HCT116 (cell line): ENCODE data around the gene OR52E4. TPM values are rescaled to one million over a fixed set of nuclear protein-coding genes. Genes with fewer than 3 reads are reported as not detected.

ENCODE experiments used
- ATAC-seq: fragments of 200-7000 bp; cut with Tn5 transposase; 2 replicates; pipeline ENCODE4 v1.9.1; 2020; ENCODE audit warnings: mild to moderate bottlenecking, moderate library complexity
- BruUV-seq: library from RNA; stranded (reverse); fragments of 400-500 nt; replicated peaks from 2 replicates; lab custom pipeline; 2021; lab: Mats Ljungman, UMichigan
- CTCF ChIA-PET: fragments of 300-600 bp; sonication (Branson Sonifier 250); formaldehyde crosslinking; loops from one replicate; lab custom pipeline; 2021; ENCODE audit warnings: antibody characterized with exemption; lab: Charles Lee
- POLR2A ChIA-PET: fragments of 300-600, 350-600 bp; sonication (Branson Sonifier 250); formaldehyde crosslinking; loops from one replicate; lab custom pipeline; 2021; ENCODE audit warnings: antibody characterized with exemption; lab: Charles Lee
- RAD21 ChIA-PET, 2 experiments: fragments of 300-600 bp; sonication (Branson Sonifier 250); formaldehyde crosslinking; loops; one replicate each; lab custom pipeline; 2023; ENCODE audit warnings: low total read pairs in 2 of 2; ENCODE audit not compliant: uncharacterized antibody in 2 of 2, unreplicated experiment in 2 of 2, low non-redundant PET in 1 of 2; lab: Charles Lee
- DNase-seq: peaks from one replicate; pipeline ENCODE4 v3.0.0-alpha.2; 2010; ENCODE audit warnings: low read depth, low spot score
- H2AFZ ChIP-seq: fragments of 200-600 bp; shearing (Covaris generic), sonication (generic); 2 replicates; pipeline ENCODE4 v1.6.1; 2017; ENCODE audit warnings: low read depth, mixed run types, mixed read lengths, antibody characterized with exemption, low read length; ENCODE audit not compliant: poor library complexity, severe bottlenecking
- H3K27ac ChIP-seq: 2 replicates; pipeline ENCODE4 v1.5.1; 2012; ENCODE audit warnings: low read depth, low read length
- H3K27me3 ChIP-seq: fragments of 200-600 bp; sonication (generic); 2 replicates; pipeline ENCODE4 v1.6.1; 2016; ENCODE audit warnings: mixed run types, low read length, mixed read lengths; ENCODE audit not compliant: insufficient read depth
- H3K36me3 ChIP-seq, 2 experiments: fragments of 200-500 bp in 1 of 2; fragments of 200-600 bp in 1 of 2; sonication (Bioruptor generic) in 1 of 2; sonication (generic) in 1 of 2; 2 replicates each; pipeline versions ENCODE4 v1.5.1 to v1.6.1; 2014 to 2016; ENCODE audit warnings: low read length in 2 of 2, inconsistent platforms in 1 of 2, mixed read lengths in 1 of 2, mixed run types in 1 of 2; ENCODE audit not compliant: insufficient read depth in 2 of 2, control insufficient read depth in 1 of 2
- H3K4me1 ChIP-seq, 2 experiments: fragments of 200-600 bp in 1 of 2; sonication (generic) in 1 of 2; 2 replicates each; pipeline versions ENCODE4 v1.5.1 to v1.6.1; 2012 to 2017; ENCODE audit warnings: low read length in 2 of 2, inconsistent platforms in 1 of 2, mild to moderate bottlenecking in 1 of 2, mixed read lengths in 1 of 2, mixed run types in 1 of 2, moderate library complexity in 1 of 2; ENCODE audit not compliant: insufficient read depth in 2 of 2, control insufficient read depth in 1 of 2
- H3K4me2 ChIP-seq: fragments of 200-600 bp; sonication (generic); 2 replicates; pipeline ENCODE4 v1.6.1; 2017; ENCODE audit warnings: mixed run types, low read length, mixed read lengths
- H3K4me3 ChIP-seq, 2 experiments: fragments of 200-600 bp in 1 of 2; sonication (generic) in 1 of 2; replicated peaks in 1 of 2; 2 replicates each; pipeline ENCODE4 v1.5.1; 2011 to 2016; ENCODE audit warnings: low read length in 2 of 2, control low read depth in 1 of 2, low read depth in 1 of 2, mild to moderate bottlenecking in 1 of 2, mixed read lengths in 1 of 2, mixed run types in 1 of 2
- H3K79me2 ChIP-seq: fragments of 200-600 bp; sonication (generic); 2 replicates; pipeline ENCODE4 v1.6.1; 2017; ENCODE audit warnings: mild to moderate bottlenecking, mixed run types, low read length, moderate library complexity, mixed read lengths; ENCODE audit not compliant: insufficient read depth
- H3K9ac ChIP-seq: fragments of 200-600 bp; sonication (generic); 2 replicates; pipeline ENCODE4 v1.6.1; 2016; ENCODE audit warnings: low read length, mixed read lengths
- H3K9me2 ChIP-seq: fragments of 200-600 bp; sonication (generic), shearing (Covaris generic); 2 replicates; pipeline ENCODE4 v1.6.1; 2017; ENCODE audit warnings: mixed run types, mild to moderate bottlenecking, moderate library complexity; ENCODE audit not compliant: insufficient read depth
- H3K9me3 ChIP-seq, 2 experiments: fragments of 200-500 bp in 1 of 2; fragments of 200-600 bp in 1 of 2; sonication (Bioruptor generic) in 1 of 2; sonication (generic) in 1 of 2; 2 replicates each; pipeline ENCODE4 v1.6.1; 2014 to 2017; ENCODE audit warnings: low read length in 2 of 2, mixed read lengths in 2 of 2, inconsistent platforms in 1 of 2, low read depth in 1 of 2, mild to moderate bottlenecking in 1 of 2, mixed run types in 1 of 2, moderate library complexity in 1 of 2; ENCODE audit not compliant: control insufficient read depth in 1 of 2, insufficient read depth in 1 of 2
- H4K20me1 ChIP-seq: fragments of 200-600 bp; sonication (generic), shearing (Covaris generic); 2 replicates; pipeline ENCODE4 v1.6.1; 2017; ENCODE audit warnings: mixed run types, mild to moderate bottlenecking, moderate library complexity; ENCODE audit not compliant: insufficient read depth
- CBX3 ChIP-seq: IDR thresholded peaks from 2 replicates; pipeline ENCODE4 v1.6.1; 2012; ENCODE audit warnings: low read depth
- CEBPB ChIP-seq: IDR thresholded peaks from 2 replicates; pipeline ENCODE4 v1.6.1; 2012; ENCODE audit warnings: low read depth
- CTCF ChIP-seq, 3 experiments: fragments of 200-600 bp in 1 of 3; sonication (generic) in 1 of 3; IDR thresholded peaks in 2 of 3; conservative IDR thresholded peaks in 1 of 3; 2 replicates each; pipeline ENCODE4 v1.5.1; 2012 to 2017; ENCODE audit warnings: low read depth in 2 of 3, low read length in 2 of 3, antibody characterized with exemption in 1 of 3, borderline replicate concordance in 1 of 3, control low read depth in 1 of 3, mild to moderate bottlenecking in 1 of 3, mixed read lengths in 1 of 3, mixed run types in 1 of 3, moderate library complexity in 1 of 3; ENCODE audit not compliant: insufficient read depth in 1 of 3
- EGR1 ChIP-seq: IDR thresholded peaks from 2 replicates; pipeline ENCODE4 v1.6.1; 2012; ENCODE audit warnings: low read depth
- ELF1 ChIP-seq: IDR thresholded peaks from 2 replicates; pipeline ENCODE4 v1.6.1; 2012; ENCODE audit warnings: low read depth, borderline replicate concordance
- EZH2phosphoT487 ChIP-seq: fragments of 200-600 bp; IDR thresholded peaks from 2 replicates; pipeline ENCODE4 v1.6.1; 2018; ENCODE audit warnings: antibody characterized with exemption, borderline replicate concordance
- FOSL1 ChIP-seq: IDR thresholded peaks from 2 replicates; pipeline ENCODE4 v1.6.1; 2012; ENCODE audit warnings: low read depth
- JUND ChIP-seq: IDR thresholded peaks from 2 replicates; pipeline ENCODE4 v1.6.1; 2012
- POLR2AphosphoS5 ChIP-seq: IDR thresholded peaks from 2 replicates; pipeline ENCODE4 v1.6.1; 2011; ENCODE audit warnings: mild to moderate bottlenecking, low read depth, low read length, moderate library complexity
- SIN3A ChIP-seq: IDR thresholded peaks from 2 replicates; pipeline ENCODE4 v1.6.1; 2012; ENCODE audit warnings: low read depth
- SP1 ChIP-seq: IDR thresholded peaks from 2 replicates; pipeline ENCODE4 v1.6.1; 2012; ENCODE audit warnings: low read depth
- SRF ChIP-seq: IDR thresholded peaks from 2 replicates; pipeline ENCODE4 v1.6.1; 2012; ENCODE audit warnings: low read depth
- TCF7L2 ChIP-seq: IDR thresholded peaks from 2 replicates; pipeline ENCODE4 v1.7.0; 2011; ENCODE audit warnings: borderline replicate concordance, inconsistent platforms; ENCODE audit not compliant: insufficient read depth, insufficient read length; ENCODE audit errors: extremely low read depth
- ZBTB33 ChIP-seq: IDR thresholded peaks from 2 replicates; pipeline ENCODE4 v1.6.1; 2011; ENCODE audit warnings: mild to moderate bottlenecking, low read length, moderate library complexity; ENCODE audit not compliant: insufficient replicate concordance; ENCODE audit errors: extremely low read depth
- ZFX ChIP-seq: fragments of 450-650 bp; IDR thresholded peaks from 2 replicates; pipeline ENCODE4 v1.6.1; 2017
- ZNF274 ChIP-seq: fragments of 200-500 bp; sonication (Bioruptor generic); IDR thresholded peaks from 2 replicates; pipeline ENCODE4 v1.6.1; 2014; ENCODE audit warnings: mild to moderate bottlenecking, low read depth, low read length, inconsistent platforms
- intact Hi-C: fragments of 100-400 bp; cut with micrococcal nuclease; formaldehyde crosslinking; loops from 2 replicates; pipeline ENCODE4 v1.10.0; 2022
- total RNA-seq: library from RNA; stranded (reverse); gene quantifications from one replicate; pipeline ENCODE4 v1.2.1, GENCODE V29; 2021; ENCODE audit not compliant: unreplicated experiment
- TF ChIP-seq, protein P1 (sequence below): IDR thresholded peaks from 2 replicates; pipeline ENCODE4 v1.6.1; 2012; ENCODE audit warnings: low read depth
- TF ChIP-seq, protein P2 (sequence below): IDR thresholded peaks from 2 replicates; pipeline ENCODE4 v1.6.1; 2012

OR52E4 gene
- total RNA-seq, 1 experiment from 2014 or later, result not detected

- no peak for ATAC-seq
- H3K27ac ChIP-seq, result no peak overlapping the region
- POLR2A ChIA-PET, result no interaction called here
- intact Hi-C loops, result no loop called here
- no peaks in the 10 kb centered on the region for H3K36me3 ChIP-seq
- H3K4me3 ChIP-seq, result no peak overlapping the region
- CTCF ChIA-PET, result no interaction called here
- TF ChIP-seq TCF7L2 (no peak), ZFX (no peak), ZBTB33 (no peak), FOSL1 (no peak), CBX3 (no peak), EGR1 (no peak), SIN3A (no peak), ZNF274 (no peak), EZH2phosphoT487 (no peak), SP1 (no peak), JUND (no peak), CTCF (IDR thresholded peaks at IDR 0.05 in 2 of 3, conservative IDR thresholded peaks at IDR 0.05 in 1 of 3; ENCODE audit: borderline replicate concordance in 1 of 3, insufficient read depth in 1 of 3, low read depth in 2 of 3, low read length in 2 of 3) (no peak), POLR2AphosphoS5 (no peak), SRF (no peak), CEBPB (no peak), ELF1 (no peak)
- TF ChIP-seq, protein P1, sequence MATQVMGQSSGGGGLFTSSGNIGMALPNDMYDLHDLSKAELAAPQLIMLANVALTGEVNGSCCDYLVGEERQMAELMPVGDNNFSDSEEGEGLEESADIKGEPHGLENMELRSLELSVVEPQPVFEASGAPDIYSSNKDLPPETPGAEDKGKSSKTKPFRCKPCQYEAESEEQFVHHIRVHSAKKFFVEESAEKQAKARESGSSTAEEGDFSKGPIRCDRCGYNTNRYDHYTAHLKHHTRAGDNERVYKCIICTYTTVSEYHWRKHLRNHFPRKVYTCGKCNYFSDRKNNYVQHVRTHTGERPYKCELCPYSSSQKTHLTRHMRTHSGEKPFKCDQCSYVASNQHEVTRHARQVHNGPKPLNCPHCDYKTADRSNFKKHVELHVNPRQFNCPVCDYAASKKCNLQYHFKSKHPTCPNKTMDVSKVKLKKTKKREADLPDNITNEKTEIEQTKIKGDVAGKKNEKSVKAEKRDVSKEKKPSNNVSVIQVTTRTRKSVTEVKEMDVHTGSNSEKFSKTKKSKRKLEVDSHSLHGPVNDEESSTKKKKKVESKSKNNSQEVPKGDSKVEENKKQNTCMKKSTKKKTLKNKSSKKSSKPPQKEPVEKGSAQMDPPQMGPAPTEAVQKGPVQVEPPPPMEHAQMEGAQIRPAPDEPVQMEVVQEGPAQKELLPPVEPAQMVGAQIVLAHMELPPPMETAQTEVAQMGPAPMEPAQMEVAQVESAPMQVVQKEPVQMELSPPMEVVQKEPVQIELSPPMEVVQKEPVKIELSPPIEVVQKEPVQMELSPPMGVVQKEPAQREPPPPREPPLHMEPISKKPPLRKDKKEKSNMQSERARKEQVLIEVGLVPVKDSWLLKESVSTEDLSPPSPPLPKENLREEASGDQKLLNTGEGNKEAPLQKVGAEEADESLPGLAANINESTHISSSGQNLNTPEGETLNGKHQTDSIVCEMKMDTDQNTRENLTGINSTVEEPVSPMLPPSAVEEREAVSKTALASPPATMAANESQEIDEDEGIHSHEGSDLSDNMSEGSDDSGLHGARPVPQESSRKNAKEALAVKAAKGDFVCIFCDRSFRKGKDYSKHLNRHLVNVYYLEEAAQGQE, result no peak
- TF ChIP-seq, protein P2, sequence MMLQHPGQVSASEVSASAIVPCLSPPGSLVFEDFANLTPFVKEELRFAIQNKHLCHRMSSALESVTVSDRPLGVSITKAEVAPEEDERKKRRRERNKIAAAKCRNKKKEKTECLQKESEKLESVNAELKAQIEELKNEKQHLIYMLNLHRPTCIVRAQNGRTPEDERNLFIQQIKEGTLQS, result no peak
- H3K27me3 ChIP-seq, result 0 out of 2 replicates have a peak, but pooled peaks cover 4% of the 10 kb centered on the region
- no TSS peak for BruUV-seq
- no peaks in the 10 kb centered on the region for H3K9me2 ChIP-seq
- no peaks in the 10 kb centered on the region for H3K9me3 ChIP-seq
- RAD21 ChIA-PET, result no interaction called here
- no peak for DNase-seq
- H2AFZ ChIP-seq, result no peak overlapping the region
- no peaks in the 10 kb centered on the region for H3K79me2 ChIP-seq
- no peak overlapping the region for H3K4me2 ChIP-seq
- H3K4me1 ChIP-seq, result no peaks in the 10 kb centered on the region
- no peak overlapping the region for H3K9ac ChIP-seq
- no peaks in the 10 kb centered on the region for H4K20me1 ChIP-seq
These were observed 52.2 kb downstream of the OR52E4 start for GRCh38 chr11:5932671-5933070.
